IMR-90 (cell line): ENCODE results near the gene SLC23A1. TPM values are rescaled to one million over a fixed set of nuclear protein-coding genes. Genes with fewer than 3 reads are reported as not detected.

Experiments
- ATAC-seq: fragments of 200-7000 bp; cut with Tn5 transposase; 2 replicates; pipeline ENCODE4 v1.9.1; 2020; ENCODE audit warnings: low read depth, mild to moderate bottlenecking, moderate library complexity
- BruUV-seq: library from RNA; stranded (reverse); fragments of 400-500 nt; replicated peaks from 2 replicates; lab custom pipeline; 2021; lab: Mats Ljungman, UMichigan
- CTCF ChIA-PET: fragments of 300-600 bp; formaldehyde crosslinking; extraction: SDS; loops from one replicate; lab custom pipeline; 2021; ENCODE audit warnings: antibody characterized with exemption; lab: Yijun Ruan, JAX
- POLR2A ChIA-PET: fragments of 300-600 bp; sonication (Branson Sonifier 250); formaldehyde crosslinking; loops from one replicate; lab custom pipeline; 2022; ENCODE audit warnings: antibody characterized with exemption; ENCODE audit not compliant: unreplicated experiment; lab: Charles Lee
- DNase-seq: peaks from one replicate; pipeline ENCODE4 v3.0.0; 2013
- H2AFZ ChIP-seq: replicated peaks from 2 replicates; pipeline ENCODE3; 2013; ENCODE audit warnings: low read length, mild to moderate bottlenecking; ENCODE audit not compliant: poor library complexity
- H2AK5ac ChIP-seq: 2 replicates; pipeline ENCODE4 v1.6.1; 2013; ENCODE audit warnings: low read depth, low read length, inconsistent platforms
- H2AK9ac ChIP-seq: replicated peaks from 2 replicates; pipeline ENCODE3; 2013; ENCODE audit warnings: mild to moderate bottlenecking, low read depth, low read length, moderate library complexity; ENCODE audit not compliant: poor library complexity
- H2BK120ac ChIP-seq: 2 replicates; pipeline ENCODE4 v1.6.1; 2013; ENCODE audit warnings: low read depth, low read length, inconsistent platforms
- H2BK15ac ChIP-seq: 3 replicates; pipeline ENCODE4 v1.6.1; 2013; ENCODE audit warnings: low read depth, low read length, inconsistent platforms
- H2BK20ac ChIP-seq: 2 replicates; pipeline ENCODE4 v1.6.1; 2013; ENCODE audit warnings: low read depth, mild to moderate bottlenecking, inconsistent platforms, low read length, moderate library complexity
- H2BK5ac ChIP-seq: 2 replicates; pipeline ENCODE4 v1.6.1; 2013; ENCODE audit warnings: mild to moderate bottlenecking, low read depth, low read length, inconsistent platforms; ENCODE audit not compliant: poor library complexity, severe bottlenecking
- H3K14ac ChIP-seq: replicated peaks from 2 replicates; pipeline ENCODE4 v1.6.1; 2013; ENCODE audit warnings: low read depth, low read length, inconsistent platforms
- H3K18ac ChIP-seq: 2 replicates; pipeline ENCODE4 v1.6.1; 2013; ENCODE audit warnings: low read depth, low read length, control low read depth
- H3K23ac ChIP-seq: 2 replicates; pipeline ENCODE4 v1.6.1; 2013; ENCODE audit warnings: low read depth, low read length, inconsistent platforms
- H3K27ac ChIP-seq: 2 replicates; pipeline ENCODE4 v1.5.1; 2013; ENCODE audit warnings: mild to moderate bottlenecking, control low read depth, low read length; ENCODE audit not compliant: insufficient read depth
- H3K27me3 ChIP-seq: 2 replicates; pipeline ENCODE4 v1.6.1; 2013; ENCODE audit warnings: low read length; ENCODE audit not compliant: control insufficient read depth, insufficient read depth
- H3K36me3 ChIP-seq: 2 replicates; pipeline ENCODE4 v1.6.1; 2013; ENCODE audit warnings: low read length, mixed read lengths; ENCODE audit not compliant: control insufficient read depth, insufficient read depth
- H3K4ac ChIP-seq: 2 replicates; pipeline ENCODE4 v1.6.1; 2013; ENCODE audit warnings: low read depth, low read length, inconsistent platforms
- H3K4me1 ChIP-seq: 2 replicates; pipeline ENCODE4 v1.6.1; 2013; ENCODE audit warnings: low read length, mixed read lengths; ENCODE audit not compliant: control insufficient read depth, insufficient read depth
- H3K4me2 ChIP-seq: 2 replicates; pipeline ENCODE4 v1.6.1; 2013; ENCODE audit warnings: low read depth, mild to moderate bottlenecking, control low read depth, low read length, moderate library complexity
- H3K4me3 ChIP-seq: 2 replicates; pipeline ENCODE4 v1.5.1; 2013; ENCODE audit warnings: low read depth, mild to moderate bottlenecking, control low read depth, low read length, moderate library complexity; ENCODE audit not compliant: insufficient read depth
- H3K56ac ChIP-seq: 2 replicates; pipeline ENCODE4 v1.6.1; 2013; ENCODE audit warnings: low read length, inconsistent platforms; ENCODE audit not compliant: insufficient read depth; ENCODE audit errors: extremely low read depth
- H3K79me1 ChIP-seq, 2 experiments: 2 replicates each; pipeline ENCODE4 v1.6.1; 2013; ENCODE audit warnings: low read length in 2 of 2, inconsistent platforms in 1 of 2, low read depth in 1 of 2
- H3K9ac ChIP-seq: 2 replicates; pipeline ENCODE4 v1.6.1; 2013; ENCODE audit warnings: low read depth, low read length, control low read depth
- H3K9me1 ChIP-seq: 2 replicates; pipeline ENCODE4 v1.6.1; 2013; ENCODE audit warnings: low read length, inconsistent platforms; ENCODE audit not compliant: insufficient read depth
- H3K9me3 ChIP-seq: 2 replicates; pipeline ENCODE4 v1.6.1; 2013; ENCODE audit warnings: low read length; ENCODE audit not compliant: control insufficient read depth, insufficient read depth
- H4K20me1 ChIP-seq: 2 replicates; pipeline ENCODE4 v1.6.1; 2013; ENCODE audit warnings: low read length, inconsistent platforms; ENCODE audit not compliant: insufficient read depth
- H4K5ac ChIP-seq: 2 replicates; pipeline ENCODE4 v1.6.1; 2013; ENCODE audit warnings: mild to moderate bottlenecking, low read depth, low read length, control low read depth
- H4K8ac ChIP-seq, 2 experiments: 2 replicates each; pipeline ENCODE4 v1.6.1; 2013; ENCODE audit warnings: low read depth in 2 of 2, low read length in 2 of 2, control low read depth in 1 of 2, inconsistent platforms in 1 of 2
- H4K91ac ChIP-seq: 2 replicates; pipeline ENCODE4 v1.6.1; 2013; ENCODE audit warnings: low read depth, low read length, inconsistent platforms; ENCODE audit not compliant: insufficient read depth
- BHLHE40 ChIP-seq: fragments of 150-350 bp; IDR thresholded peaks from 2 replicates; pipeline ENCODE4 v1.6.1; 2016; ENCODE audit warnings: mild to moderate bottlenecking, low read depth, low read length
- CEBPB ChIP-seq: IDR thresholded peaks from 2 replicates; pipeline ENCODE4 v1.6.1; 2012; ENCODE audit warnings: low read depth, low read length, improper control_type of control experiment
- CHD1 ChIP-seq: IDR thresholded peaks from 2 replicates; pipeline ENCODE4 v1.6.1; 2012; ENCODE audit warnings: low read depth, low read length, improper control_type of control experiment
- FOS ChIP-seq: fragments of 150-350 bp; IDR thresholded peaks from 2 replicates; pipeline ENCODE4 v1.6.1; 2016; ENCODE audit warnings: low read depth, low read length
- MAFK ChIP-seq: IDR thresholded peaks from 2 replicates; pipeline ENCODE4 v1.6.1; 2012; ENCODE audit warnings: low read depth, low read length, improper control_type of control experiment
- MAZ ChIP-seq: IDR thresholded peaks from 2 replicates; pipeline ENCODE4 v1.6.1; 2012; ENCODE audit warnings: low read depth, mild to moderate bottlenecking, low read length, improper control_type of control experiment, moderate library complexity, borderline replicate concordance
- MXI1 ChIP-seq: IDR thresholded peaks from 2 replicates; pipeline ENCODE4 v1.6.1; 2012; ENCODE audit warnings: low read depth, mild to moderate bottlenecking, low read length, moderate library complexity, borderline replicate concordance
- NFE2L2 ChIP-seq: fragments of 150-350 bp; IDR thresholded peaks from 2 replicates; pipeline ENCODE4 v1.6.1; 2016; ENCODE audit warnings: low read depth, mild to moderate bottlenecking, low read length
- SMC3 ChIP-seq: fragments of 150-350 bp; IDR thresholded peaks from 2 replicates; pipeline ENCODE4 v1.6.1; 2016; ENCODE audit warnings: low read depth, mild to moderate bottlenecking, antibody characterized with exemption, low read length, moderate library complexity
- WGBS, 2 experiments: methylation state at CpG; one replicate each; pipeline versions ENCODE4 v1.1.5 to v1.1.7; 2013; ENCODE audit warnings: missing lambda C conversion rate in 2 of 2; ENCODE audit not compliant: insufficient read length in 1 of 2; ENCODE audit errors: extremely low coverage in 2 of 2; 5-methylcytosine and 5-hydroxymethylcytosine counted together
- dilution Hi-C: fragments of 300-500 bp; cut with HindIII; formaldehyde crosslinking; loops from one replicate; pipeline ENCODE4 v1.14.3; 2018; ENCODE audit warnings: low sequenced_read_pairs; ENCODE audit not compliant: unreplicated experiment
- in situ Hi-C: fragments of 300-500 bp; cut with MboI; formaldehyde crosslinking; loops from 3 replicates; pipeline ENCODE4 v1.14.3; 2019; ENCODE audit warnings: low sequenced_read_pairs, inconsistent platforms, mixed read lengths
- intact Hi-C: fragments of 100-400 bp; cut with micrococcal nuclease; formaldehyde crosslinking; loops from 2 replicates; pipeline ENCODE4 v1.10.0; 2022
- polyA plus RNA-seq, 3 experiments: library from polyadenylated mRNA; depleted of rRNA; stranded (reverse); fragments of >200 nt; gene quantifications; 2 replicates each; pipeline ENCODE4 v1.2.3, GENCODE V29; 2012; ENCODE audit warnings: low replicate concordance in 1 of 3
- total RNA-seq: library from RNA; depleted of rRNA; stranded (reverse); fragments of >200 nt; gene quantifications from 2 replicates; pipeline ENCODE4 v1.2.3, GENCODE V29; 2012
- TF ChIP-seq, protein P1 (sequence below): fragments of 150-350 bp; IDR thresholded peaks from 2 replicates; pipeline ENCODE4 v1.6.1; 2017; ENCODE audit warnings: mild to moderate bottlenecking, antibody characterized with exemption, low read length, low read depth

Gene SLC23A1
- total and polyA plus RNA-seq, 2 of the 4 experiments (the other 2 are of a cell fraction), result not detected

DNA sequence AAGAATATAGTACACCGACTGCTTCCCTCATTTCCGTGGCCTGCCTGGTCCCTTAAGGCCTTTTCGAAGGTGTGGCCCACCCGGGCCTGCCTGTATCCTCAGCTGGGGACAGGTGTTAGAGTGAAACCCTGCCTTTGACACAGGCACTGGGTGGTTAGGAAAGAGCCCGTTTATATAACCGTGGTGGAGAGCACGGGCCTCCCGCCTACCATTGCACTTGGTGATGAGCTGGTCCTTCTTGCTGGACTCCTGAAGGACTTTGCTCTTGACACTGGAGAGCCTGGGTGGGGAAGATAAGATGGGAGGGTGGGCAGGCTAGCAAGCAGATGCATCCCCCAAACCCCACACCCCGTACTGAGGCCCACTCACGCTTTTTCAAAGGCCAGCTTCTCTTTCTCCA lies 18.4 kb upstream of the SLC23A1 start:
- H4K5ac ChIP-seq, result no peak overlapping the region
- BruUV-seq, result no TSS peak
- ATAC-seq (no peak), DNase-seq (no peak)
- peaks cover 8% of the 10 kb centered on the region for H3K9me1 ChIP-seq
- H4K8ac ChIP-seq, result no peak overlapping the region
- H3K18ac ChIP-seq, result no peak overlapping the region
- H2BK5ac ChIP-seq, result no peak overlapping the region
- no peak overlapping the region for H3K56ac ChIP-seq
- H2AK5ac ChIP-seq, result no peak overlapping the region
- H2AFZ ChIP-seq, result no peak overlapping the region
- TF ChIP-seq FOS, result no peak
- TF ChIP-seq BHLHE40, result no peak
- no peak for TF ChIP-seq MAZ
- no peak for TF ChIP-seq MXI1
- no peak for TF ChIP-seq CEBPB
- no peak for TF ChIP-seq NFE2L2
- TF ChIP-seq SMC3, result no peak
- no peak for TF ChIP-seq CHD1
- no peak for TF ChIP-seq MAFK
- TF ChIP-seq, protein P1, sequence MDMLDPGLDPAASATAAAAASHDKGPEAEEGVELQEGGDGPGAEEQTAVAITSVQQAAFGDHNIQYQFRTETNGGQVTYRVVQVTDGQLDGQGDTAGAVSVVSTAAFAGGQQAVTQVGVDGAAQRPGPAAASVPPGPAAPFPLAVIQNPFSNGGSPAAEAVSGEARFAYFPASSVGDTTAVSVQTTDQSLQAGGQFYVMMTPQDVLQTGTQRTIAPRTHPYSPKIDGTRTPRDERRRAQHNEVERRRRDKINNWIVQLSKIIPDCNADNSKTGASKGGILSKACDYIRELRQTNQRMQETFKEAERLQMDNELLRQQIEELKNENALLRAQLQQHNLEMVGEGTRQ, result no peak
- H2BK120ac ChIP-seq, result no peak overlapping the region
- H3K4me2 ChIP-seq, result no peak overlapping the region
- H3K27me3 ChIP-seq, result no peaks in the 10 kb centered on the region
- no peak overlapping the region for H3K27ac ChIP-seq
- H4K91ac ChIP-seq, result no peak overlapping the region
- H4K20me1 ChIP-seq, result no peaks in the 10 kb centered on the region; the same call in 1 of the 2 replicates
- intact Hi-C loops (no loop called here), dilution Hi-C loops (loop anchor here (25.0 kb wide), 1 partner anchor 111 kb away; no protein-coding TSS in a partner anchor), in situ Hi-C loops (no loop called here)
- H3K4ac ChIP-seq, result no peak overlapping the region
- WGBS, 2 experiments, result 97% methylated on average over 3 of the region's 10 CpGs; no CpG with 5 or more reads in 1 of the 2 experiments
- no peaks in the 10 kb centered on the region for H3K9me3 ChIP-seq
- no peak overlapping the region for H2BK20ac ChIP-seq
- H2AK9ac ChIP-seq, result no peak overlapping the region
- H3K4me3 ChIP-seq, result no peak overlapping the region
- ChIA-PET POLR2A (no interaction called here), CTCF (no interaction called here)
- H3K23ac ChIP-seq, result no peak overlapping the region
- H3K9ac ChIP-seq, result no peak overlapping the region
- H3K79me1 ChIP-seq, result peaks cover 0 to 14% of the 10 kb centered on the region in 2 experiments; a peak in 1 of 4 replicates
- no peaks in the 10 kb centered on the region for H3K36me3 ChIP-seq
- H3K14ac ChIP-seq, result no peak overlapping the region
- H2BK15ac ChIP-seq, result no peak overlapping the region
- H3K4me1 ChIP-seq, result peaks cover 4% of the 10 kb centered on the region
